IMR-90 (cell line): ENCODE results near the gene MYF6. TPM values are rescaled to one million over a fixed set of nuclear protein-coding genes. Genes with fewer than 3 reads are reported as not detected.
A peak's percentile ranks its signal among the peaks of the same experiment; 100 is the strongest.

ENCODE experiments used
- ATAC-seq: fragments of 200-7000 bp; cut with Tn5 transposase; 2 replicates; pipeline ENCODE4 v1.9.1; 2020; ENCODE audit warnings: low read depth, mild to moderate bottlenecking, moderate library complexity
- BruUV-seq: library from RNA; stranded (reverse); fragments of 400-500 nt; replicated peaks from 2 replicates; lab custom pipeline; 2021; lab: Mats Ljungman, UMichigan
- CTCF ChIA-PET: fragments of 300-600 bp; formaldehyde crosslinking; extraction: SDS; loops from one replicate; lab custom pipeline; 2021; ENCODE audit warnings: antibody characterized with exemption; lab: Yijun Ruan, JAX
- POLR2A ChIA-PET: fragments of 300-600 bp; sonication (Branson Sonifier 250); formaldehyde crosslinking; loops from one replicate; lab custom pipeline; 2022; ENCODE audit warnings: antibody characterized with exemption; ENCODE audit not compliant: unreplicated experiment; lab: Charles Lee
- DNase-seq: peaks from one replicate; pipeline ENCODE4 v3.0.0; 2013
- H2AFZ ChIP-seq: replicated peaks from 2 replicates; pipeline ENCODE3; 2013; ENCODE audit warnings: low read length, mild to moderate bottlenecking; ENCODE audit not compliant: poor library complexity
- H2AK5ac ChIP-seq: 2 replicates; pipeline ENCODE4 v1.6.1; 2013; ENCODE audit warnings: low read depth, low read length, inconsistent platforms
- H2AK9ac ChIP-seq: replicated peaks from 2 replicates; pipeline ENCODE3; 2013; ENCODE audit warnings: mild to moderate bottlenecking, low read depth, low read length, moderate library complexity; ENCODE audit not compliant: poor library complexity
- H2BK120ac ChIP-seq: 2 replicates; pipeline ENCODE4 v1.6.1; 2013; ENCODE audit warnings: low read depth, low read length, inconsistent platforms
- H2BK15ac ChIP-seq: 3 replicates; pipeline ENCODE4 v1.6.1; 2013; ENCODE audit warnings: low read depth, low read length, inconsistent platforms
- H2BK20ac ChIP-seq: 2 replicates; pipeline ENCODE4 v1.6.1; 2013; ENCODE audit warnings: low read depth, mild to moderate bottlenecking, inconsistent platforms, low read length, moderate library complexity
- H2BK5ac ChIP-seq: 2 replicates; pipeline ENCODE4 v1.6.1; 2013; ENCODE audit warnings: mild to moderate bottlenecking, low read depth, low read length, inconsistent platforms; ENCODE audit not compliant: poor library complexity, severe bottlenecking
- H3K14ac ChIP-seq: replicated peaks from 2 replicates; pipeline ENCODE4 v1.6.1; 2013; ENCODE audit warnings: low read depth, low read length, inconsistent platforms
- H3K18ac ChIP-seq: 2 replicates; pipeline ENCODE4 v1.6.1; 2013; ENCODE audit warnings: low read depth, low read length, control low read depth
- H3K23ac ChIP-seq: 2 replicates; pipeline ENCODE4 v1.6.1; 2013; ENCODE audit warnings: low read depth, low read length, inconsistent platforms
- H3K27ac ChIP-seq: 2 replicates; pipeline ENCODE4 v1.5.1; 2013; ENCODE audit warnings: mild to moderate bottlenecking, control low read depth, low read length; ENCODE audit not compliant: insufficient read depth
- H3K27me3 ChIP-seq: 2 replicates; pipeline ENCODE4 v1.6.1; 2013; ENCODE audit warnings: low read length; ENCODE audit not compliant: control insufficient read depth, insufficient read depth
- H3K36me3 ChIP-seq: 2 replicates; pipeline ENCODE4 v1.6.1; 2013; ENCODE audit warnings: low read length, mixed read lengths; ENCODE audit not compliant: control insufficient read depth, insufficient read depth
- H3K4ac ChIP-seq: 2 replicates; pipeline ENCODE4 v1.6.1; 2013; ENCODE audit warnings: low read depth, low read length, inconsistent platforms
- H3K4me1 ChIP-seq: 2 replicates; pipeline ENCODE4 v1.6.1; 2013; ENCODE audit warnings: low read length, mixed read lengths; ENCODE audit not compliant: control insufficient read depth, insufficient read depth
- H3K4me2 ChIP-seq: 2 replicates; pipeline ENCODE4 v1.6.1; 2013; ENCODE audit warnings: low read depth, mild to moderate bottlenecking, control low read depth, low read length, moderate library complexity
- H3K4me3 ChIP-seq: 2 replicates; pipeline ENCODE4 v1.5.1; 2013; ENCODE audit warnings: low read depth, mild to moderate bottlenecking, control low read depth, low read length, moderate library complexity; ENCODE audit not compliant: insufficient read depth
- H3K56ac ChIP-seq: 2 replicates; pipeline ENCODE4 v1.6.1; 2013; ENCODE audit warnings: low read length, inconsistent platforms; ENCODE audit not compliant: insufficient read depth; ENCODE audit errors: extremely low read depth
- H3K79me1 ChIP-seq, 2 experiments: 2 replicates each; pipeline ENCODE4 v1.6.1; 2013; ENCODE audit warnings: low read length in 2 of 2, inconsistent platforms in 1 of 2, low read depth in 1 of 2
- H3K9ac ChIP-seq: 2 replicates; pipeline ENCODE4 v1.6.1; 2013; ENCODE audit warnings: low read depth, low read length, control low read depth
- H3K9me1 ChIP-seq: 2 replicates; pipeline ENCODE4 v1.6.1; 2013; ENCODE audit warnings: low read length, inconsistent platforms; ENCODE audit not compliant: insufficient read depth
- H3K9me3 ChIP-seq: 2 replicates; pipeline ENCODE4 v1.6.1; 2013; ENCODE audit warnings: low read length; ENCODE audit not compliant: control insufficient read depth, insufficient read depth
- H4K20me1 ChIP-seq: 2 replicates; pipeline ENCODE4 v1.6.1; 2013; ENCODE audit warnings: low read length, inconsistent platforms; ENCODE audit not compliant: insufficient read depth
- H4K5ac ChIP-seq: 2 replicates; pipeline ENCODE4 v1.6.1; 2013; ENCODE audit warnings: mild to moderate bottlenecking, low read depth, low read length, control low read depth
- H4K8ac ChIP-seq, 2 experiments: 2 replicates each; pipeline ENCODE4 v1.6.1; 2013; ENCODE audit warnings: low read depth in 2 of 2, low read length in 2 of 2, control low read depth in 1 of 2, inconsistent platforms in 1 of 2
- H4K91ac ChIP-seq: 2 replicates; pipeline ENCODE4 v1.6.1; 2013; ENCODE audit warnings: low read depth, low read length, inconsistent platforms; ENCODE audit not compliant: insufficient read depth
- CHD1 ChIP-seq: IDR thresholded peaks from 2 replicates; pipeline ENCODE4 v1.6.1; 2012; ENCODE audit warnings: low read depth, low read length, improper control_type of control experiment
- FOS ChIP-seq: fragments of 150-350 bp; IDR thresholded peaks from 2 replicates; pipeline ENCODE4 v1.6.1; 2016; ENCODE audit warnings: low read depth, low read length
- MAFK ChIP-seq: IDR thresholded peaks from 2 replicates; pipeline ENCODE4 v1.6.1; 2012; ENCODE audit warnings: low read depth, low read length, improper control_type of control experiment
- MXI1 ChIP-seq: IDR thresholded peaks from 2 replicates; pipeline ENCODE4 v1.6.1; 2012; ENCODE audit warnings: low read depth, mild to moderate bottlenecking, low read length, moderate library complexity, borderline replicate concordance
- WGBS, 2 experiments: methylation state at CpG; one replicate each; pipeline versions ENCODE4 v1.1.5 to v1.1.7; 2013; ENCODE audit warnings: missing lambda C conversion rate in 2 of 2; ENCODE audit not compliant: insufficient read length in 1 of 2; ENCODE audit errors: extremely low coverage in 2 of 2; 5-methylcytosine and 5-hydroxymethylcytosine counted together
- dilution Hi-C: fragments of 300-500 bp; cut with HindIII; formaldehyde crosslinking; loops from one replicate; pipeline ENCODE4 v1.14.3; 2018; ENCODE audit warnings: low sequenced_read_pairs; ENCODE audit not compliant: unreplicated experiment
- in situ Hi-C: fragments of 300-500 bp; cut with MboI; formaldehyde crosslinking; loops from 3 replicates; pipeline ENCODE4 v1.14.3; 2019; ENCODE audit warnings: low sequenced_read_pairs, inconsistent platforms, mixed read lengths
- intact Hi-C: fragments of 100-400 bp; cut with micrococcal nuclease; formaldehyde crosslinking; loops from 2 replicates; pipeline ENCODE4 v1.10.0; 2022
- polyA plus RNA-seq, 3 experiments: library from polyadenylated mRNA; depleted of rRNA; stranded (reverse); fragments of >200 nt; gene quantifications; 2 replicates each; pipeline ENCODE4 v1.2.3, GENCODE V29; 2012; ENCODE audit warnings: low replicate concordance in 1 of 3
- total RNA-seq: library from RNA; depleted of rRNA; stranded (reverse); fragments of >200 nt; gene quantifications from 2 replicates; pipeline ENCODE4 v1.2.3, GENCODE V29; 2012
- TF ChIP-seq, protein P1 (sequence below): fragments of 150-350 bp; IDR thresholded peaks from 2 replicates; pipeline ENCODE4 v1.6.1; 2016; ENCODE audit warnings: low read depth, mild to moderate bottlenecking, low read length, moderate library complexity, borderline replicate concordance

MYF6 gene
- total and polyA plus RNA-seq, 2 of the 4 experiments (the other 2 are of a cell fraction), result not detected

DNA sequence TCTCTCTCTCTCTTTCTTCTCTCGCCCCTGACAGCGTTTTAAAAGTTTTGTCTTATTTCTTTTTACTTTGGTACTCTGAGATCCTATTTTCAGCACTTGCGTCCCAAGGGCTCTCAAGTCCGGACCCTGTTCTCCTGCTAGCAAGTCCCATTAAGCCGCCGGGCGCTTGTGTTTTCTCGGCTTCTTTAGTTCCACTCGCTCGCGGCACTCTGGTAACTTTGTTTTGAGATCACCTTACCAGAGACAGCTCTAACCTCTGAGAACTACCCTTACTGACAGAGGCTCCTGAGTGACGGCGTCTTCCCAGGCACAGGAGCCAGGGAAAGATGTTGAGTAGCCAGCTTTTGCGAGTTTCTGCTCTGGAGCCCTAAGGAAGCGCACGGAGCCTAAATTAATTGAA, 6.6 kb downstream of the MYF6 start:
- ChIA-PET POLR2A (no interaction called here), CTCF (no interaction called here)
- in situ Hi-C loops, result no loop called here
- no TSS peak for BruUV-seq
- H3K27me3 ChIP-seq, result no peaks in the 10 kb centered on the region
- H4K20me1 ChIP-seq, result no peaks in the 10 kb centered on the region
- no peaks in the 10 kb centered on the region for H3K4me1 ChIP-seq
- ATAC-seq (no peak), DNase-seq (peak; percentile 14)
- H3K4me2 ChIP-seq, result peak overlapping the region; percentile 84
- no peak overlapping the region for H3K23ac ChIP-seq
- dilution Hi-C loops, result no loop called here
- no peak overlapping the region for H4K8ac ChIP-seq
- no peak overlapping the region for H2BK5ac ChIP-seq
- intact Hi-C loops, result no loop called here
- no peak overlapping the region for H2BK20ac ChIP-seq
- no peak overlapping the region for H2AK9ac ChIP-seq
- no peak overlapping the region for H3K56ac ChIP-seq
- no peaks in the 10 kb centered on the region for H3K9me3 ChIP-seq
- no peak overlapping the region for H2AK5ac ChIP-seq
- no peak overlapping the region for H3K27ac ChIP-seq
- peak overlapping the region; percentile 36; the same call in 1 of the 2 replicates for H3K9ac ChIP-seq
- 57% methylated on average over 9 of the region's 16 CpGs; no CpG with 5 or more reads in 1 of the 2 experiments for WGBS, 2 experiments
- no peak overlapping the region for H2BK15ac ChIP-seq
- H4K91ac ChIP-seq, result no peak overlapping the region
- H2BK120ac ChIP-seq, result no peak overlapping the region
- no peak overlapping the region for H3K4me3 ChIP-seq
- no peaks in the 10 kb centered on the region for H3K9me1 ChIP-seq
- peak overlapping the region; percentile 80 for H2AFZ ChIP-seq
- H4K5ac ChIP-seq, result no peak overlapping the region
- no peak overlapping the region for H3K14ac ChIP-seq
- H3K36me3 ChIP-seq, result no peaks in the 10 kb centered on the region
- TF ChIP-seq MXI1 (no peak), MAFK (no peak), FOS (no peak), CHD1 (no peak)
- TF ChIP-seq, protein P1, sequence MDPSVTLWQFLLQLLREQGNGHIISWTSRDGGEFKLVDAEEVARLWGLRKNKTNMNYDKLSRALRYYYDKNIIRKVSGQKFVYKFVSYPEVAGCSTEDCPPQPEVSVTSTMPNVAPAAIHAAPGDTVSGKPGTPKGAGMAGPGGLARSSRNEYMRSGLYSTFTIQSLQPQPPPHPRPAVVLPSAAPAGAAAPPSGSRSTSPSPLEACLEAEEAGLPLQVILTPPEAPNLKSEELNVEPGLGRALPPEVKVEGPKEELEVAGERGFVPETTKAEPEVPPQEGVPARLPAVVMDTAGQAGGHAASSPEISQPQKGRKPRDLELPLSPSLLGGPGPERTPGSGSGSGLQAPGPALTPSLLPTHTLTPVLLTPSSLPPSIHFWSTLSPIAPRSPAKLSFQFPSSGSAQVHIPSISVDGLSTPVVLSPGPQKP, result no peak
- H3K18ac ChIP-seq, result no peak overlapping the region
- H3K79me1 ChIP-seq, result no peaks in the 10 kb centered on the region
- H3K4ac ChIP-seq, result no peak overlapping the region
